Effector CD8-positive, alpha-beta T cell (primary cell): Measurements from ENCODE around the gene ZNF385B.

ENCODE experiments used
- DNase-seq: peaks from one replicate; lab custom pipeline; 2025; lab: John Stamatoyannopoulos, UW

Gene ZNF385B

DNA sequence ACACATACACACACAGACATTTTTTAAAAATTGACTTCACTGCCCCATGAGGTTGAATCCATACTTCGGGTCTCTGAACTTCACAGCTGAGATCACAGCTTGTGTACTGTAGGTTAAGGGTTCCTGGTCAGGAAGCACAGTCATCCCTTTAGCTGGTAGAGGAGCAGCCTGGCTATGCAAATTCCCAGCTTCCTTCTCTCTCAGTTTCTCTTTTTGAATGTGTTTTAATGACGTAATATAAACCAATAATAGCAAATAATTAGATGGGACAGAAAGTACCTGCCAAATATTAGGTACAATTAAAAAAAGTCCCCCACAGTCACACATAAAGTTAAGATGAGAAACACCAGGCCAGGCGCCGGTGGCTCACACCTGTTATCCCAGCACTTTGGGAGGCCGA, 178.7 kb downstream of the ZNF385B start:
- DNase-seq: no peak

DNA sequence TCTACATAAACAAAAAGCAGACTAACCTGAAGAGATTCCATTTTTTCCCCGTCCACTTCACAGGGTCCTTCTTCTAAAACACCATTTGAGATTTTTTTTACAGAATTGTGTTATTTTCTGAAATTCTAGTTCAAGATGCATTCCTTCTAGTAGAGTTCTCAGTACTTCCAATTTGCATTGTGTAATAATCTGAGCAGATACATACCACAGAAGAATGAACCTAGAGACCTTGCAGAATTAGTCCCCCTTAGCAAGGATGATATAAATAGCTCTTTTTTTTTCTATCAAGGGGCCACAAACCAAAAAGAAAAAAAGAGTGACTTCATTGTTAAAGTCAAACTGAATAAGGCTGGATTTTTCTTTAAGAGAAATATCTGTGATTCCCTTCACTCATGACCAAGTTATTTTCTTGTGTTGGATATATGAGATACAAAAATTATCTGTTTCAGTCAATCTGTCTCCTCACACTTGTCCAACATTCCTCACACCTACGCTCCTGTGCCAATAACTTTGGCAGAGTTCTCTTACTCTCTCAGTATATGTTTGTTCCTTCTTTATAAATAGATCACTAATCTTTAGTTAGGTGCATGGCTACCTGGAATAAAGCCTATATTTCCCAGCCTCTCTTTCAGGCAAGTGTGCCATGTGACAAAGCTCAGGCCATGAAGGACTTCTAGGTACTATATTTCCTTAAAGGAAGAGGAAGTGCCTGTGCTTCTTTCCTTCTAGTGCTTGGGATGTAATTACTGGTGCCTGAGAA, 183.5 kb downstream of the ZNF385B start:
- DNase-seq: no peak

DNA sequence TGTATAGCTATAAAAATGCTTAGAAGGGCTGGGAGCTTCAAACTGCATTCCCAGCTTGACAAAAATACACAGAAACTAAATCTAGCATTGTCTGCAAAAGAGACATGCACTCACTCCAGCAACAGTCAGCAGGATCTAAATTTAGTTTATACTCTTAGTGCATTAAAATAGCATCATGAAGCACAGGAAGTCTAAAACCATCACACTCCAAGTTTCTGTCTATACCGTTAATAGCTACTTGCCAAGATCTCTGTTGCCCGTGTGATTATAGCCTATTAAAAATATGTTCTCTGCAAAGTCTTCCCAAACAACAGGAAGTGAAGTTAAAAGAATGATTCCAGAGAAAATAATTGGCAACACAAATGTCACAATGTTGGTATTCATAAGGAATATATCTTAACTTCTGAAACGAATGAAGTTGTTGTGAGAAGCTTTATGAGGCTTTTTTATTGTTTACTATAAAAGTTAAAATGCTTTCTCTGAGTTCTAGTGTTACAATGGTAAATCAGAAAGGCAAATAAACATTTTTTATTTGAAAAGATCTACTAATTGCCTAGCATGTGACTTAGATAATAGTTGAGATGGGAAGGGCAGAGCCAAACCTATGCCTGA, 184.2 kb downstream of the ZNF385B start:
- no peak for DNase-seq

DNA sequence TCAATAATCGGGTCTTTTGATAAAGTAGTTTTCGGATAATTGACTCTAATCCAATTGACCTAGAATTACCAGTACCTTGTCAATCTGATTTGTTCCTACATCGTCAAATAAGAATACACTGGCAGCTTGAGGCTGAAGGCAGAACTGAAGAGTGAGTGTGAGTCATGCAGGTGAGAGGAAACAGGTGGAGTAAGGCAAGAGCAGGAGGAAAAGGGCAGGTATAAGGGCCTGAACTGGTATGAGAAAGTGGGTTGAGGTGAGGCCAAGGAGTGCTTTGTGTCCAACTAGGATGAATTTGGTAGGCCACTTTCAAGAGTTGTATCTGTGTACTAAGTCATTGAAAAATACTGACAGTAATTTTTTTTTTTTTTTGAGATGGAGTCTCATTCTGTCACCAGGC, 186.0 kb downstream of the ZNF385B start:
- no peak for DNase-seq

DNA sequence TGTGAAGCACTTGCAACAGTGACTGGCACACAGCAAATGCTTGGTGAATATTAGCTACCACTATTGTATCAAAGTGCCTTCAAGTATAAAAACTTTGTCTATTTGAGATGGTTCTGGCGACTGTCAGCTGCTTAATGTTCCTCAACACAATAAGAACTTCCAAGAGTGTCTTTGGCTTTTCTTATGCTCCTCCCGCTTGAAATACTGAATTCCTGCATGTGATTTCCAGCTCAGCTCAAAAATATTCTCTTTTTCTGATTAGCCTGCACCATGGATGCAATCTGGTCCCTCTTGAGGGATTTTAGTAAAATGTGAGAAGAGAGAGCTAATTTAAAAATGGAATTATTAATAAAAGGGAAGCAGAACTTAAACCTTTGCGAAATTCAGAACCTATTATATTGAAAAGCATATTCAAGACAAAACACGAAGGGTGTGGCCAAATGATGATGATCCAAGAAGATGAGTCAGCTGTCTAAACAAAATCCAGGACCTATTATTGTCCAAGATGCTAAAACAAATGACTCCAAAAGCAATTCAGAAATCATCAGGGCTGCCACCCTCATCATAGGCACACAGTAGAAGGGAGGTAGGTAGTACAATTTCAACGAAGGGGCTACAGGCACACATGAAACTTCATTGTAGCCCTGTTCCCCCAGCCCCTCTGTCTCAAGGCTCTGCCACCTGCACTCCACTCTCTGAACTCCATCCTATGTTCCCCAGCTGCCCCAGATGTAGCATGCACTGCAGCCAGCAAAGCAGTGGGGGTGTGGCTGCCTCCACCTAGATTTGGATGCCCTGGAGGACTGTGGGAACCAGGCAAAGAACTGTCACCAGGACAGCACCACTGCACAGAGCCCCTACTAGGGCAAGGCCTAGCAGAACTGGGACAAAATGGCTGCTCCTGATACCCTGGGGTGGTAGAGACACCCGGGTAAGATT, 190.1 kb downstream of the ZNF385B start:
- DNase-seq: no peak

DNA sequence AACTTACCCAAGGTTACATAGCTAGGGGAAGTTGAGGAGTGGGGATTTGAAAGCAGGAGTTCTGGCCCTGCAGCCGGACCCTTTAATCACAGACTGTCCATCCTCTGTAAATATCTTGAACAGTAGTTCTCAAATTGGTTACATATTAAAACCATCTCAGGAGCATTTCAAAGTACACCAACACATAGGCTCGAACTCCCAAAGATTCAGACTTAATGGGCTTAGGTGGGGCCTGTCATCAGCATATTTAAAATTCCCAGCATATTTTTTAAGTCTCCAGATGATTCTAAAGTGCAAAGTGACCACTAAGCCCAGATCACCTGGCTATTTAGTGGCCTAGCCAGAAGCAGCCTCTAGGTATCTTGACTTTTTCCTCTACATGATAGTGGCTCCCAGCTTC, 192.2 kb downstream of the ZNF385B start:
- DNase-seq: no peak

- DNase-seq: no peak
Observed at GRCh38 chr2:179664972-179665812, 196.2 kb downstream of the ZNF385B start.

GRCh38 chr2:179661986-179662385, 199.4 kb downstream of the ZNF385B start:
- DNase-seq: no peak

GRCh38 chr2:179657068-179657595, 204.3 kb downstream of the ZNF385B start:
- no peak for DNase-seq

- DNase-seq: no peak
Observed at GRCh38 chr2:179655627-179656026, 205.8 kb downstream of the ZNF385B start.

- no peak for DNase-seq
Observed at GRCh38 chr2:179654806-179655205, 206.6 kb downstream of the ZNF385B start.

DNA sequence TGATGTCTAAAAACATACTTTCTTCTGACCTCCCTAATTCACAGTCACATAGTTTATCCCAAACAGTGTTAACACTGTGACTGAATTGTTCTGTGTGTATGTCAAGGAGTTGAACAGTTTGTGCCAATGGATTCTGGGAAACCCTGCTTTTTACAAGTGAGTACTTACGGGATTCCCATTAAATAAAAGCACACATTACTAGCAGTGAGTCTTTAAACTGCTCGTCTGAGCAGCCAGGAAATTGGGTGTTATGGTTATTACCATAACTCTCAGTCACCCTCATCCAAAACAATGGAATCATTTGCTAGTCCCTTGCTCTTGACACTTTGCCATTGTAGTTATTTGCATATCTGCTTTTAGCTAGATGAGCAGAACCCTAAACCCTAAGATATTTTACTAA, 209.1 kb downstream of the ZNF385B start:
- no peak for DNase-seq

DNA sequence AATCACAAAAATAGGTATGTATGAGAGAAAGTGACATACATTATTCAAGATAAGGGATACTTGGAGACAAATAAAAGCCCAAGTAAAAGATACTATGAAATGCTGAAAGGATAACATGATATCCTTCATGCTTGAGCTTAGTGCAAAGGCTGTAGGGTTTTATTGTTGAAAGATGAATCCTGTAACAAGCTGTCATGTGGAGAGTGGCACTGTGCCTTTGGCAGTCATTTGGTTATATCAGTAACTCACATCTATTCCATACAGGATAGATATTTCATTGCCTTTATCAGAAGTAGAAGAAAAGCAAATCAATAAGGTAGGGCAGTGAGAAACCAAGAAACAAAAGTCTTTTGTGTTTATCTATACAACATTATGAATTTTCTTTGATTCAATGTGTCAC, 211.0 kb downstream of the ZNF385B start:
- DNase-seq: no peak

DNA sequence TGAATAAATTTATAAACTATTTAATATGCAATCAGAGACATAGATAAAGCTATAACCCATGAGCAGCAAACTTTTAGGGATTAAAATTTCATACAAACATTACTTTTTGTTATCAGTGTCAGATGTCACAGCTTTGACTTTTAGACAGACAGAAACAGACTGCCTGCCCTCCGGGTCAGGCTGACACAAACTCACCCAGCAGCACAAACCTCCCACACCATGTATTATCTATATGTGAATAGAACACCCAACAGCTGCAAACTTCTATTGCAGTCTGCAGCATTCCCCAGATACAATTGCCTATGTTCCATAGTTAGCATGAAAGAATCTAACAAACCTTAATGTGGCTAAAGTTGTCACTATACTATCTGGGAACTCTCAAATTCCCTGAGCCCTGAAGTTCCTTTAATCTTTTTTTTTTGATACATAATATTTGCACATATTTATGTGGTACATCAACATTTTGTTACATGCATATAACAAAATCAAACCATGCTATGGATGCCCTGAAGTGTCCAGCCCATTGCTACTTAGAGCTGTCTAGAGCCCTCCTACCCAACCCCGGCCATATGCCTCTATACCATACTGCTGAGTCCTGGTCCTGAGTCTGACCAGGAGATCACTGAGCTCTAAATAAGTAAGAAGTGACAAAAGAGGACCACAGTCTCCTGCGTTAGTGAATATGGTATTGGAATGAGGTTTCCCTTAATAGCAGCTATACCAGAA, 214.4 kb downstream of the ZNF385B start:
- DNase-seq: no peak

DNA sequence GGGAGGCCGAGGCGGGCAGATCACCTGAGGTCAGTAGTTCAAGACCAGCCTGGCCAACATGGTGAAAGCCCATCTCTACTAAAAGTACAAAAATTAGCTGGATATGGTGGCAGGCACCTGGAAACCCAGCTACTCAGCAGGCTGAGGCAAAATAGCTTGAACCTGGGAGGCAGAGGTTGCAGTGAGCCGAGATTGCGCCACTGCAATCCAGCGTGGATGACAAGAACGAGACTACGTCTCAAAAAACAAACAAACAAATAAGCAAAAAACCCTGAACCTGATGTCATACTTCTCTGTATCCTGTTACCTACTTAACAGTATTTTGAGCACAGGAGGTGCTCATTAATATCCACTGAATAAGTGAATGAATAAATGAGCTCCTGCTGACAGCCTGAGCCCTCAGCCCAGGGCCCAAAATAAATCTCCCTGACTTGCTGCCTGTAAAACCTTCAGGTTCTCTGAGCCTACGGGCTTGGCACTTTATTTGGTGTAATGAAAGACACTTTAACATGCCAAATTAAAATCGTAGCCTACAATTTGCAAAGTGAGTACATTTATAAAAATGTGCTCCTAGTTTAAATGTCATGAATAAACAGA, 215.1 kb downstream of the ZNF385B start:
- no peak for DNase-seq

GRCh38 chr2:179645047-179645446, 216.4 kb downstream of the ZNF385B start:
- DNase-seq: no peak

DNA sequence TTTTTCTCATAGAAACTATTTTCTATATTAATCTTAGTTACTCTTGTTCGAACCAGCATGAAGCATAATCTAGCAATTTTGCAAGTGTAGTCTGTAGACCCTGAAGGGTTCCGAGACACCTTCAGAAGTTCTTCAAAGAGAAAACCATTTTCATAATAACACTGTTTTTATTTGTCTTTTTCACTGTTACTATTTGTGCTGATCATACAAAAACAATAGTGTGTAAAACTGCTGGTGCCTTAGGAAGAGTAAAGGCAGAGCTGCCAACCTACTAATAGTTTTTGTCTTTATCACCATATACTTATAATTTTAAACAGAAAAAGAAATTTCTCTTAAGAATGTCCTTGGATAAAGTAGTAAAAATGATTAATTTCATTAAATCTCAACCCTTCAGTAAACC, 218.9 kb downstream of the ZNF385B start:
- no peak for DNase-seq

DNA sequence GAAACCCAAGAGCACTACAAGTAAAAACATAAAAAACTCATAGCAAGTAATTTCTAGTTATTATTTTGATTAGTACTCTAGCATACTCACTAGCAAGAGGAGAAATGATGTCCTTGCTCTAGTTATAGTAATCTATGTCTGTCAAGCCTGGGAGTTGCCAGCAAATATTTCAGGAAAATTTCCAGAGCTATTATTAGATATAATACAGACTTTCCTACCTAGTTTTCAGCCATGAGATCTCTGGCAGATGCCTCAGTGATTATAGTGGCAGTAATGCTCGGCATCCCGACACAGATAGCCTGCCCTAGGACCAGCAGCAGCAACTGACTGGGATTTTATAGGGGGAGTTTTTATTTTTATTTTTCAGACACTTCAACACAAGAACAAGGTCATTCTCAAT, 224.4 kb downstream of the ZNF385B start:
- DNase-seq: no peak

GRCh38 chr2:179636100-179636980, 225.1 kb downstream of the ZNF385B start:
- no peak for DNase-seq
